Measurements from ENCODE around the gene PPM1L.

Gene PPM1L

DNA sequence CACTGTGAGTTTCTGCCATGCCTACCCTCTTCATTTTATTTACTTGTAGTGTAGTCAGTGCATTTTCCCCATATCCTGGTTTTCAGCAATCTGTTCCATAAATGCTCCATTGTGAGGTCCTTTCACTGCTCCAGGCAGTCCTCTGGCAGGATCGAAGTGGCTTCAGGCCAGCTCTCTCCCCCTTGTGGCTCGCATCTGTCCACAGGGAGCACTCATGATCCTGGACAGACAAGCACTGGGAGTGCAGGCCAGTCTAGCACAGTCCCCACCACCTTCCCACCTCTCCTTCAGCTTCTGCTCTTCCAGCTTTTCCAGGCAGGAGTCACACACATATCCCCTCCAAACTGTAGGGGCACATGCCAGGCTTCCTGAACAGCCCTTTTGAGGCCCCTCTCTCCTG is 173.6 kb downstream of the PPM1L start:
- H3K4me2 ChIP-seq (ENCODE audit: low read length), result no peak overlapping the region
- H4K20me1 ChIP-seq (ENCODE audit: insufficient read depth, low read length), result no peaks in the 10 kb centered on the region
- no peaks in the 10 kb centered on the region for H3K79me2 ChIP-seq (ENCODE audit: low read length)
- H2AFZ ChIP-seq (ENCODE audit: low read depth, low read length), result no peak overlapping the region
- no peak overlapping the region for H3K4me3 ChIP-seq (ENCODE audit: low read length)
- 0 out of 2 replicates have a peak, but pooled peaks cover 3% of the 10 kb centered on the region for H3K4me1 ChIP-seq (ENCODE audit: low read length)
- no peak overlapping the region for H3K27ac ChIP-seq (ENCODE audit: low read length)
- no peak overlapping the region for H3K9ac ChIP-seq (ENCODE audit: low read length)
- no peaks in the 10 kb centered on the region for H3K27me3 ChIP-seq (ENCODE audit: low read depth, low read length)
- H3K9me3 ChIP-seq (ENCODE audit: insufficient read depth, low read length), result no peaks in the 10 kb centered on the region
- TF ChIP-seq, protein P1, sequence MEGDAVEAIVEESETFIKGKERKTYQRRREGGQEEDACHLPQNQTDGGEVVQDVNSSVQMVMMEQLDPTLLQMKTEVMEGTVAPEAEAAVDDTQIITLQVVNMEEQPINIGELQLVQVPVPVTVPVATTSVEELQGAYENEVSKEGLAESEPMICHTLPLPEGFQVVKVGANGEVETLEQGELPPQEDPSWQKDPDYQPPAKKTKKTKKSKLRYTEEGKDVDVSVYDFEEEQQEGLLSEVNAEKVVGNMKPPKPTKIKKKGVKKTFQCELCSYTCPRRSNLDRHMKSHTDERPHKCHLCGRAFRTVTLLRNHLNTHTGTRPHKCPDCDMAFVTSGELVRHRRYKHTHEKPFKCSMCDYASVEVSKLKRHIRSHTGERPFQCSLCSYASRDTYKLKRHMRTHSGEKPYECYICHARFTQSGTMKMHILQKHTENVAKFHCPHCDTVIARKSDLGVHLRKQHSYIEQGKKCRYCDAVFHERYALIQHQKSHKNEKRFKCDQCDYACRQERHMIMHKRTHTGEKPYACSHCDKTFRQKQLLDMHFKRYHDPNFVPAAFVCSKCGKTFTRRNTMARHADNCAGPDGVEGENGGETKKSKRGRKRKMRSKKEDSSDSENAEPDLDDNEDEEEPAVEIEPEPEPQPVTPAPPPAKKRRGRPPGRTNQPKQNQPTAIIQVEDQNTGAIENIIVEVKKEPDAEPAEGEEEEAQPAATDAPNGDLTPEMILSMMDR (IDR thresholded peaks at IDR 0.05; ENCODE audit: low read depth, low read length), result no peak
- TF ChIP-seq EZH2phosphoT487 (IDR thresholded peaks at IDR 0.05; ENCODE audit: low read depth), result no peak
- no peaks in the 10 kb centered on the region for H3K36me3 ChIP-seq (replicated peaks; ENCODE audit: low read depth, low read length)

DNA sequence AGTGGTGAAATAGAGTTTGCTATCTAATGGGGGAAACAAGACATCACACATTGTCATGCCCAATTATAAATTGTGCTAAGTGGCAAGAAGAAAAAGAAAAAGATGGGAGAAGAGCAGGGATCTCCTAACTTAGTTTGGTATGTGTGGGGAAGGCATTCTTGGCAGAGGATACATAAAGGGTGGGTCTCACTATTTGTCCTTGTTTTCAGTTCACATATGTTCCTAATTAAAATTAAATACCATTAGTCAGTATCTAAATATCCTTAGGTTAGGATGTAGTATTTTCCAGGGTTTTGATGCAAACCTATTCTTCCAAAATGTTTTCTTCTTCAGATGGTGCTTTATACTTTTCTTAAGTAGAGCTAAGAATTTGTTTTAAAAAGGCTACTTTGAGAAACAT is 175.4 kb downstream of the PPM1L start:
- TF ChIP-seq EZH2phosphoT487 (IDR thresholded peaks at IDR 0.05; ENCODE audit: low read depth), result no peak
- TF ChIP-seq, protein P1 (IDR thresholded peaks at IDR 0.05; ENCODE audit: low read depth, low read length), result no peak
- 0 out of 2 replicates have a peak, but pooled peaks cover 3% of the 10 kb centered on the region for H3K4me1 ChIP-seq (ENCODE audit: low read length)
- H3K4me2 ChIP-seq (ENCODE audit: low read length), result no peak overlapping the region
- no peaks in the 10 kb centered on the region for H3K36me3 ChIP-seq (replicated peaks; ENCODE audit: low read depth, low read length)
- no peak overlapping the region for H3K4me3 ChIP-seq (ENCODE audit: low read length)
- H3K9ac ChIP-seq (ENCODE audit: low read length), result no peak overlapping the region
- no peaks in the 10 kb centered on the region for H3K79me2 ChIP-seq (ENCODE audit: low read length)
- no peaks in the 10 kb centered on the region for H3K9me3 ChIP-seq (ENCODE audit: insufficient read depth, low read length)
- no peak overlapping the region for H3K27ac ChIP-seq (ENCODE audit: low read length)
- no peak overlapping the region for H2AFZ ChIP-seq (ENCODE audit: low read depth, low read length)
- H4K20me1 ChIP-seq (ENCODE audit: insufficient read depth, low read length), result no peaks in the 10 kb centered on the region
- H3K27me3 ChIP-seq (ENCODE audit: low read depth, low read length), result no peaks in the 10 kb centered on the region

DNA sequence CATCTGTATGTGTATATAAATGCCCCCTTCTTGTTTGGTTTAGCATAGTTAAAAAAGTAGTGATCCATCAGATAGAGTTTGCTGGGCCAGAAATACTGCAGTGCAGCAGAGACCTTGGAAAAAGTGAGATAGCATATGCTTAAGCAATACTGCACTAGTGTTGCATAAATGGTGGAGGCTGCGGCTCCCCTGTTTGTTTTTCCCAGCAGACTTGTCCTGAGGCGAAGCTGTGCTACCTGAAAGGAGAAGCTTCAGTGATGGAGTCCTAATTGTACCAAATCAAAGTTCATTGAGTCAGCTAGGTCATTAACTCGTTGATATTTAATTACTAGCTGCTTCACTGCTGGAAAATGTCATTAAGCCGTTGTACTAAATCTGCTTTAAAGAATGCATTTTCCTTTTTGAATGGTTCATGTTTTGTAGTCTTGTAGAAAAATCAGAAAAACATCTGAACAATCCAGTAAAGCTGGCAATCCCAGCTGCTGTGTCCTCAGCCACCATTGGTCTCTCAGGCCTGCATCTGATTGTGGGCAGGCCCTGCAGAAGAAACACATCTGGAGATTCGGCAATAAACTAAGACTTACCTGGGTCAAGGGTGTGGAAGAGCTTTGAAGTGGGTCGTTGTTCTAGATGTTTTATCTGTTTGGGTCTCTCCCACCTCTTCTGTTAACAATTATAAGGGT is 179.5 kb downstream of the PPM1L start:
- Histone ChIP-seq H3K27ac (ENCODE audit: low read length) (no peak overlapping the region), H3K4me2 (ENCODE audit: low read length) (no peak overlapping the region), H4K20me1 (ENCODE audit: insufficient read depth, low read length) (no peaks in the 10 kb centered on the region), H3K4me1 (ENCODE audit: low read length) (0 out of 2 replicates have a peak, but pooled peaks cover 3% of the 10 kb centered on the region), H2AFZ (ENCODE audit: low read depth, low read length) (no peak overlapping the region), H3K9me3 (ENCODE audit: insufficient read depth, low read length) (no peaks in the 10 kb centered on the region), H3K79me2 (ENCODE audit: low read length) (no peaks in the 10 kb centered on the region), H3K9ac (ENCODE audit: low read length) (no peak overlapping the region), H3K36me3 (replicated peaks; ENCODE audit: low read depth, low read length) (no peaks in the 10 kb centered on the region), H3K27me3 (ENCODE audit: low read depth, low read length) (no peaks in the 10 kb centered on the region), H3K4me3 (ENCODE audit: low read length) (no peak overlapping the region)
- no peak for TF ChIP-seq EZH2phosphoT487 (IDR thresholded peaks at IDR 0.05; ENCODE audit: low read depth)
- TF ChIP-seq, protein P1 (IDR thresholded peaks at IDR 0.05; ENCODE audit: low read depth, low read length), result no peak

DNA sequence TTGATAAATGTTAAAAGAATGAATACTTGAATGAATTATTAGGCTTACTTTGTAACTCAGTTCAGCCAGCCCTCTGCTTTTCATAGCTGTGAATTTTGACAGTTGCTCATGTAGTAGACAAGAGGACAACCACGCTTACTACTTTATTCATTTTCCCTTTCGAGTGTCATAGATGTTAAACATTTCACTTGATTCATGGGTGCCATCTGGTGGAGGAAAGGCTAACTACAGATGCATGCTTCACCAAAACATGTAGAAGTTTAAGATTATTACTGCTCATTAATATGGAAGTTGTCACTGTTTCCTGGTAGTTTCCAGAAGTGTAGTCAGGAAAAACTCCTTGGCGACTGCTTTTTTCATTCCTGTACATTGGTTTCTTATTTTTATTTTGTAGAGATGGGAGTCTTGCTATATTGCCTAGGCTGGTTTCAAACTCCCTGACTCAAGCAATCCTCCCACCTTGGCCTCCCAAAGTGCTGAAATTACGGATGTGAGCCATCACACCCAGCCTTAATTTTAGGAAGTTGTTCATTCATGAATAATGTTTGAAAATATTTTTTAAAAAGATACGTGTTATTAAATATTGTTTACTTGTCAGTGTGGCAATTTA is 186.0 kb downstream of the PPM1L start:
- H3K4me2 ChIP-seq (ENCODE audit: low read length), result peak overlapping the region; percentile 47

More for the DNA sequence above, 186.0 kb downstream of the PPM1L start:
- no peaks in the 10 kb centered on the region for H3K9me3 ChIP-seq (ENCODE audit: insufficient read depth, low read length)
- no peaks in the 10 kb centered on the region for H3K36me3 ChIP-seq (replicated peaks; ENCODE audit: low read depth, low read length)
- no peak overlapping the region for H3K9ac ChIP-seq (ENCODE audit: low read length)
- H3K4me3 ChIP-seq (ENCODE audit: low read length), result 0 out of 2 replicates have a peak overlapping the region, but pooled peaks have one; percentile 20
- no peaks in the 10 kb centered on the region for H3K79me2 ChIP-seq (ENCODE audit: low read length)
- no peak overlapping the region for H2AFZ ChIP-seq (ENCODE audit: low read depth, low read length)
- H3K27ac ChIP-seq (ENCODE audit: low read length), result no peak overlapping the region
- H3K27me3 ChIP-seq (ENCODE audit: low read depth, low read length), result no peaks in the 10 kb centered on the region
- no peak for TF ChIP-seq EZH2phosphoT487 (IDR thresholded peaks at IDR 0.05; ENCODE audit: low read depth)
- TF ChIP-seq, protein P1 (IDR thresholded peaks at IDR 0.05; ENCODE audit: low read depth, low read length), result peak; percentile 87
- H4K20me1 ChIP-seq (ENCODE audit: insufficient read depth, low read length), result no peaks in the 10 kb centered on the region
- H3K4me1 ChIP-seq (ENCODE audit: low read length), result peaks cover 4% of the 10 kb centered on the region; the same call in 1 of the 2 replicates
